Glomerular visceral epithelial cell (primary cell): Measurements from ENCODE around the gene ASB2.

Experiments used
- DNase-seq: peaks from one replicate; pipeline ENCODE4 v3.0.0-alpha.2; 2016; ENCODE audit errors: extremely low spot score

Gene ASB2

DNA sequence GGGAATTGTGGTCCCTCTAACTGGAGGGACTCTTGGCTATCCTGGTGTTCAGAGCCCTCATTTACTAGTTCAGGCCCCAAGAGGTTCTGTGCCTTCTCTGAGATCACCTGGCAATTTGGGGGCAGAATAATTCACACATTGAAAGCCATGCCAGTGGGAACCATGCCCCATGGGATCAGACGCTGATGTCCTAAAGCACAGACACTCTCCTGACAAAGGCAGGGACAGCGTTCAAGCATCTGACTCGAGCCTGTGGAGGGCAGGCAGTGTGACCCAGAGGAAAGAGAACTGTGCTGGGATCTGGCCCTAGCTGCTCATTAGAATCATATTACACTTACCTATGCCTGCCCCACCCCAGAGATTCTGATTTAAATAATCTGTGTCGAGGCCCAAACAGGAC lies 2.4 kb upstream of the ASB2 start:
- DNase-seq, result no peak

DNA sequence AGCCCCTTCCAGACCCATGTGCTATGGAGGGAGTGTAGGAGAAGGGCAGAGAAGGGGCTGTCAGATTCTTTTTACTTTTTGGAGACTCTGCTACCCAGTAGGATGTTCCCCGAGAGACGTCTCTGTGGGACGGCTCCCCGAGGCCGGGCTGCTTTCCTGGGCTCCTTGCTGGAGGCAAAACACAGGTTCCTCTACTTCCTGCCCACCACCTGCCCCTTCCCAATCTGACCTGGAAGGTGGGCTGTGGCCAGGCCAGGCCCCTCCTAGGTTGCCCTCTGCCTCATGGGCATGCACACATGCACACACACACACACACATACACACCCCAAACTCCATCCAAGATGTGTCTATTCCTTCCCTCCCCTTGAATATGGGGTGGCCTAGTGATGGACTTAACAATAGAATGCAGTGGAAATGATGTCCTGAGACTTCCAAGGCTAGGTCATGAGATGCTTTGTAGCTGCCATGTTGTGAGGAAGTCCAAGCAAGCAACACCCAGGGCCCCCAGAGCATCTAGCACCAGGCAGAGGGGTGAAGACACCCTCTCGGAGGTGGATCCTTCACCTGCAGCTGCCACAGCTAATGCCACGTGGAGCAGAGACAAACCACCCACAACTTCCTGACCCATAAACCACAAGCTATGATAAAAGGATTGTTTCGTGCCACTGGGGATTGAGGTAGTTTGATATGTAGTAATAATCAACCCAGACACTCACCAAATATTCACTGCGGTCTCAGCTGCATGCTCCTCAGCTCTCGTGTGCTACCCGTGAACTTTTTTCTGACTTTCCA lies 1.6 kb upstream of the ASB2 start:
- DNase-seq, result peak; percentile 97

DNA sequence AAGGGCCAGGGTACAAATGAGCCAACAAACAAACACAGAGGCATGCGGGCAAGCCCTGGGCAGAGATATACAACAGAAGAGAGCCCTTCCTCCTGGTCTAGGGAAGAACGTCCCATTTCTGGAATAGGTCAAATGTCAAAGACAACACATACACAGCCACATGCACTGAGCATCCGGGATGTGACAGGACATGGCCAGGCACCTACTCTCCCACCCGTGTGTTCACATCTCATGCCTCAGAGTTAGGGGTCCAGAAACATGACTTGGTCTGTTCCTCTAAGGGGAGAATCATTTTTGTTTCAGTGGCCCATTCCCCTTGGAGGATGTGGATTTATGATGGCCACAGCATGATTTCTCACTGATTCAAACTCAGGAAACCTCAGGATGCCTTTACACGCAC lies 801 bp upstream of the ASB2 start:
- no peak for DNase-seq

DNA sequence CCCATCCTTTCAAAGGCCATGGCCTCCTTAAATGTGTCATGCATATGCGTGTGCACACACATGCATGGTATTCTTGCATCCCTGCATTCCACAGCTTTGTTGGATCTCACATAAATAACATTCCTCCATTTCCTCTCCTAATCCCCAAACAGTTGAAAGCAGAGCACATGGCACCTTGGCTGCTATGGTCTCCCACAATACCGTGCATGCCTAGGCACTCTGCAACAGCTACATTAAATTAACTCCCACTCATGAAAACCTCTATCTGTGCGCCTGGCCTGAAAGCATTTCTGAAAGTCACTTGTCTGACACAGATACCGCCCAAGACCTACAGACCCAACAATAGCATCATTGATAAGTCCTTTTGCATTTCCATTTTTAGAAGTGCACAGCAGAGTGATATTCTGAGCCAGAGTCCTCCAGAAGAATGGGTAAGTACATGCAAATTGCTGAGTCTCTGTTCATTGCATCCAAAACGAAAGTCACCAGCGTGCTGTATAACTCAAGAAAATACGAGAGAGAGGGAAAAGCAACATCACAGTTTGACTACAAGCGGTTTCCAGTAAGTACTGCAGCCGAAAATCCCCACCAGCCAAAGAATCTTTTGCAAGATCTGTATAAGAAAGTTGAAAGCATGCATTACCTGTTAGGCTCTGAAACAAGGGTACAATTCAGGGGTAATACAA lies 436 bp downstream of the ASB2 start:
- no peak for DNase-seq

DNA sequence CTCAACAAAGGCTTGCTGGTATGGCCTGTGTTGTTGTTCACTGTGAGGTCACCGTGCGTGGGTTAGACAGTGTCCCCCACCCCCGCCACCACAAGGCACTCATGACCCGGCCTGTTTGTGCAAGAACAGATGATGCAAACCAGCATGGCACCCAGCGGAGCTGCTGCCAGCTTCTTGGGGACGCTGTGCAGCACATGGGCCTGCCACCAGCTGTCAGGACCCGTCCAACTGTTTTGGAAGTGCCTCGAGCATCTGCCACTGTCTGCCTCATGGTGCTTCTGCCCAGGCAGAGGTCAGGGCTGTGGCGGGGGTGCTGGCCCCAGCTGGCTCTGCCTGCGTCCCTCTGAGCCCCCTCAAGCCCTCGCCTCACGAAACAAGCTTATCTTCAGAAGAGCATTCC lies 1.5 kb downstream of the ASB2 start:
- no peak for DNase-seq

DNA sequence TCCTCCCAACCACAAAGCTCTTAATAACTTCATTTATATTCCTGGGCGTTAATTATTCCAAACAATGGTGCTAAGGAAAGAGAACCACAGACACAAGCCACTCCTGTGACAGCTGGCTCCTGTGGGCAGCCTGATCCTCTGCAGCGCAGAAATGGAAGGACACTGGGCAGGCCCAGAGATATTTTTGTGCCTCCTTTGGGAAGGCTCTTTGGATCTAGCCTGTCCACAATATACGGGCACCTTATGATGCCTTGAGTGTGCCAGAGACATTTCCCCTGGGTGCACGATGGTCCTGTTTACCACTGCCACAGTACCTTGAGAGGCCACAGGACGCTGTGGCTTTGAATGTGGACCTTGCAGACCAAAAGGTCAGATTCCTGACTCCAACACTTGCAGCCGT lies 2.1 kb downstream of the ASB2 start:
- no peak for DNase-seq

DNA sequence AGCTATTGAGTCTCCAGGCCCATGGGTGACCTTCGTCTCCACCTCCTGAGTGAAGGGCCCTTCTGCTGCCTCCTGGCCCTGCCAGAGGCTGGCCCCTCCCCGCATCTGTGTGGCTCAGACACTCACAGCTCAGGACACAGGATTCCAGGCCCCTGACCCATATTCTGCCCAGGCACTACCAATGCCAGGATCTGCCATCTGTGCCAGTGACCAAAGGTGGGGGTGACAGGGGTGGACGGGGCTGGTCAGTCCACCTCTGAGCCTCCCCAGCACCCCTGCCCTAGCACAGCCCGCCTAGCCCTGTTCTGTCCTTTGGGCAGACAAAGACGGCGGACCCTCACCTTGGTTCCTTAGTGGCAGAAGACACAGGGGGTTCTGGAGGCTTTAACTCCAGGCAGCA lies 2.8 kb downstream of the ASB2 start:
- DNase-seq, result no peak

DNA sequence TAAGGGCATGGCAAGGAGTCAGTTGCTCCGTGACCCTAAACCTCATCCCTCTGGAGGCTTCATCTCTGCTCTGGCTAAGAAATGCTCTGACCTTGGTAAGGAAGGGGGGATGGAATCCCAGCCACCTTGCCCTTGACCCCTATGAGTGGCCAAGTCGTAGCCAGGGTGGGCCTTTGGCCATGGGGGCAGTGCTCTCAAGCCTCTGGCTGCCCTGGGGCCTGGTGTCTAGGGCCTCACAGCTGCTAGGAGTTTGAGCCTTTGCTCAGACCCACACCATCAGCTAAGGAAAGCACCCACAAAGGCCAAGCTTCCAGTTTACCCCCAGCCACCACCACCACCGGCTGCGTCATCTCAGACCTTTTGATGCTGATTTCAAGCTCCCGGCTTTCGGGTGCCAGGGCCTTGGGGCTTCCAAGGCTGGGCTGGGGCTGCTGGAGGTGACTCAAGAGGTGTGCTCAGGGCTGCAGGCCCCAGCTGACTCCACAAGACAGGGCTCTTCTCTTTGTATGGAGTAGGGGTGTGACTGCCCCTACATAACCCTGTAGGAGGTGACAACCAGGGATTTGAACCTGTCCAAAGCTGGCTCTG lies 3.7 kb downstream of the ASB2 start:
- no peak for DNase-seq

DNA sequence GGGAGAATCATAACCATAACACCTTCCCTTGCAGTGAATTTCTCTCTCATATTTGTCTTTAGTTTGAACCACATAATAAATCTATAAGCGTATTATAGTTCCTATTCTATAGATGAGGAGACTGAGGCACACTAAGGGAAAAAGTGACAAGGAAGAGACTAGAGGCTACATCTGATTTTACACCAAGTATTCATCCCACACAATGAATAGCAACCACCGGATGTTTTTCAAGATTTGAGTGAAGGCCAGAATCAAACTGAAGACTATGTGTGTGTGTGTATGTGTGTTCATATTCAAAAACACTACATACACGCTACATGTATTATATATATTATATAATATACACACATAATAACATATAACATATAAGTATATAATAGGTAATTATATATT lies 4.7 kb downstream of the ASB2 start:
- no peak for DNase-seq

DNA sequence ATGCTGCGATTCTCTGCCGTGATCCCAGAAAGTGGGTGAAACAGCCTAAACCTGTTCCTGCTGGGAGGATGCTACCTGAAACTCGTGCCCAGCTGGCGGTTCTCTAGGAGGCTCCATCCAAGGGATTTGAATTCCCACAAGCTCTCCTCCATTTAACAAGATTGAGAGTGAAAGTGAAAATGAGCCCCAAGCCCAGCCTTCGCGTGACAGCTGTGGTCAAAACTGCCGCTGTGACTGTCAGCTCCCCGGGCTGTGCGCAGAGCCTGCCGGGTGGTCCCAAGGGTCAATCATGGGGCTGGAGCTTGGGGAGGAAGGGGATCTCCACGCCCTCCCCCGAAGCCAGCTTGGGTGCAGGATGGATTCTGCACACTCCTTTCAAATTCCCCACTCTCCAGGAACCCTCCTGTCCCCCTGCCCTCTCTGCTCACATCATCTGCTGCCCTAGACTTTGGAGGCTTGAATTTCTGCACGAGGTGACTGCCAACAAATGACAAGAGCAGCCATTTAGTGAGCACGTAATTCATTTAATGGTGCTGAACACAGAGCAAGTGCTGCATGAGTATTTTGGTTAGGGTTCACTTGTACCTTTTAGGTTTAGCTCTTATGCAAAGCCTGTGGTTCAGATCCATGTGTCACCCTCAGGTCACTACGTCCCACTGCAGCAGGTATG lies 5.3 kb downstream of the ASB2 start:
- peak; percentile 44 for DNase-seq

DNA sequence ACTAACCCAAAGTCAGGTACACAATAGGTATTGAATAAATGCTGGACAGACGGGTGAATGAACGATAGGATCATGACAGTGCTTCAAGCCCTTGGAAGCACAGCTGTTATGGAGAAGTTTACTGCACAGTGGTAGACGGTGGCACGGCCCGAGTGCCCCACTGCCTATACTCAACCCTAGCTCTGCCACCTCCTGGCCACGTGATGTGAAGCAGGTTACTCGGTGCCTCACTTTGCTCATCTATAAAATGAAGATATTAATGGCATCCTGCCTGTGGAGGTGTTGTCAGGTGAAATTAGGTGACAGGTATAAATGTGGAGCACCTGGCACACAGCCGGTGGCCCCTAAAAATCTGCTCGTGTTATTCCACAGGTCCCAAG lies 5.8 kb downstream of the ASB2 start:
- peak; percentile 55 for DNase-seq

DNA sequence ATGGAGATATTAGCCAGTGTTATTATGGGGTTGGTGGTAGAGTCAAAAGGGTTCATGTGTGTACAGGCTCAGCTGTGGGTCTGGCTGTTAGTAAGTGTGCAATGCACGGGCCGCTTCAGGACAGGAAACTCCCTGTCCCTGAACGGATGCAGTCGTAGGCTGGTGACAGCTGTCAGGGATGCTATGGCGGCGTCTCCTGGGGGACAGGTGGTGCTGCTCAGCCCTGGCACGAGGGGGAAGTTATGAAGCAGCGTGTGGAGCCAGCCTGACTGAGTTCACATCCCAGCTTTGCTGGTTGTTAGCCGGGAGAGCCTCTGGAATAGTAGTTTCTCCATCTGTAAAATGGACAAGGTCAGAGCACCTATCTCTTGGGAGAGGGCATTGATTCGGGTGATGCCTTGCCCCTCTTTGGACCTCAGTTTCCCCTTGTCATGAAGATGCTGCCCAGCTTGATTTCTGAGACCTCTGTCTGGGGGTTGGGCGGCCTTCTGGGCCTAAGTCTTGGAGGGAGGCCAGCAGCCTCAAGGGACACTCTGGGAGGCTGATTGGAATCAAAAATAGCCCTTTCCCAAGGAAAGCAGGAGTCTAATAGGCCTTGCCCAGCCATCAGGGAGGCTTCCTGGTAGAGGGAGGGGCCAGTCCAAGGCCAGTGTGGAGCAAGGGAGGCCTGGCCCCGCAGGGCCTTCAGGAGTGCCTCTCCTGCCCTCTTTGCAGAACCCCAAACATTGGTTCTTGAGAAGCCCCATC lies 7.1 kb downstream of the ASB2 start:
- no peak for DNase-seq

DNA sequence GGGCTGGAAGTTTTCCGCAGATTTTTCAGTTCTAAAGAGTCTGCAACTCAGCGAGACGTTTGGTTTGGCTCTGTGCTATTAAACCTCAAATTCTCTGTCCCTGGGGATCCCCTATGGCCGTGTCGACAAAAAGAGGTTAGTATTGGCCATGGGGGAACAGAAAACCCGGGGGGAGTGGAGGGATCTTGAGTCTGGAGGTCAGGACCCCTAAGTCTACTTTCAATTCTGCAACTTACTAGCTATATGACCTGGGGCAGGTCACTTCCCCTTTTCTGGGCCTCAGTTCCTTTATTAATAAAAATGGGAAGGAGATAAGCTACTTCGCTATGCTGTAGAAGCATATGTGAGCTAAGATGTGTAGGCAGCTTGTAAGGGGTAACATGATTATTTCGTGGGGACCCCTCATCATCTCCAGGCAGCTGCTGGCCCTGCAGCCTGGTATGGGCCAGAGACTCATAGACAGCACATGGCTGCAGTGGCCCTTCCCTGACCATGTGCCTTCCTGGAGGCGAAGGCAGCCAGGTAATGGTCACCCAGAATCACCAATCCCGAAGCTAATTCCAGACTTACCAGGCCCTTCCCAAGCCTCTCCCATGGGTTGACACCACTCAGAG lies 8.6 kb downstream of the ASB2 start:
- no peak for DNase-seq

DNA sequence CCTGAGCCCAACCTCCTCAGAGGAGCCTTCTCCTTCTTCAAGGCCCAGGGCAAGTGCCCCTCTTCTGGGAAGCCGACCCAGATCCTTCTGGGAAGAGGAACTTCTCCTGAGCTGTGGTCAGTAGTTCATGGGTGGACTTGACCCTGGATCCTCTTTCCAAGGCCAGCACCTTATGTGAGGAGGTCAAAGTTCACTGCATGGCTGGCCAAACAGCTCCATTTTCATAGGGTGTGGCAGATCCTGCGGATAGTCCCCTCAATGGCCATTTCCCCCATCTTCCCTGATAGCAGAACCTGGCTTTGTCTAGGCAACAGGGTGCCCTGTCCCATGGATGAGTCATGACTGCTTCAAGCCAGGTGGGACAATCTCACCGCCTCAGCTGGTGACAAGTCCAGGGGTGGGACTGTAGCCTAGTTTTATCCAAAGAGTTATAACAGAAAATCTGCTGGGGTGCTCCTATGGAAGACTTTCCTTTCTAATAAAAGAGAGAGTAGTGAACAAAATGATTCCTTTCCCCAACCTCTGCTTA lies 10.4 kb downstream of the ASB2 start:
- DNase-seq, result no peak

DNA sequence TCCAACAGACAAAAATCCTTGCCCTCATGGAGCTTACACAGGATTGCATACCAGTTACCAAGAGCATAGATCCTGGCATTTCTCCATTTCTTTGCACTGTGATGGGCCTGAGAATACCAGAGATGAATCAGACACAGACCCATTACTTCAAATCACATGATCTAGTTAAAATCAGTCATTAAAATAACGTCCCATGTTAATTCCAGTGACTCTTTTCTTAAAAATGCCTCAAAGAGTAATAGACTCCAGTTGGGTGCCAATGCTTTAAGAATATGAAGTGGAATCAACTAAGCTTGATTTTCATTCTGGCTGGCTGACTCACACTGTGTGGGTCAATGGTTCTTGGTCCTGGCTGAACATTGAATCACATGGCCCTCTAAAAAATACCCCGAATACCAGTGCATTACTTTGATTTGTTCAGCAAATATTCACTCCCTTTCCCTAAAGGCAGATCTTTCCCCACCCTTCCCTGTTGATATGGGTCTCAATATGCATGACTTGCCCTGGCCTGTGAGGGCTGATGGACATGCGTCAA lies 11.0 kb downstream of the ASB2 start:
- peak; percentile 95 for DNase-seq

DNA sequence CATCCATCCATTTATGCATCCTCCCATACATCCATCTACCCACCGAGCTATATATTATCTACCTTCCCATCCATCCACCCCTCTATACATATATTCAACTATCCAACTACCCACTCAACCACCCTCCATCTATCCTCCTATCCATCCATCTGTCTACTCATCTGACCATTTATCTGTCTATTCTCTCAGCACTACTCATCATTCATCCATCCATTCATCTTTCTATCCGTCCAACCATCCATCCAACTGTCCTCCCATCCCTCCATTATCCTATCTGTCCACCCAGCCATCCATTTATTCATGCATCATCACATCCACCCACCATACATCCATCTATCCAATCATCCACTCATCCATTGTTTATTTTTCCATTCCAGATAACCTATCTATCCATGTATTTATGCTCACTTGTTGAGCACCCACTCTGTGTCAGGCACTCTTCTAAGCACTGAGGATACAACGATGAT lies 11.5 kb downstream of the ASB2 start:
- no peak for DNase-seq

DNA sequence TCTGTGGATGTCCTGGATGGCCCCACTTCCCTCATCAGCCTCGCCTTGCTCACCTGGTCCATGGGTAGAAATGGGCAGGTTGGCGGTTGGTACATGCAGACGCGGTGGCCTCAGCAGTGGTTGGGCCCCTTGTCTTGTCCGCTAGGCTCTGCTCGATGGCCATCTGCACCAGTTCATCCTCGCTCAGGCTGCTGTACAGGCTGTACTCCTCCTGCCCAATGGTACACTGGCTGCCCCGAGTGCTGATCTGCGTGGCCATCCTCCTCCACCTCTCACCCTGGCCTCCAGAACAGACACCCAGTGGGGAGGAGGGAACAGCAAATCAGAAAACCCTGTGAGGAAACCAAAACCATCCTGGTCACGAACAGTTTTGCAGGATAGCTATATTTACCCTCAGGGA lies 12.1 kb downstream of the ASB2 start:
- DNase-seq, result no peak

DNA sequence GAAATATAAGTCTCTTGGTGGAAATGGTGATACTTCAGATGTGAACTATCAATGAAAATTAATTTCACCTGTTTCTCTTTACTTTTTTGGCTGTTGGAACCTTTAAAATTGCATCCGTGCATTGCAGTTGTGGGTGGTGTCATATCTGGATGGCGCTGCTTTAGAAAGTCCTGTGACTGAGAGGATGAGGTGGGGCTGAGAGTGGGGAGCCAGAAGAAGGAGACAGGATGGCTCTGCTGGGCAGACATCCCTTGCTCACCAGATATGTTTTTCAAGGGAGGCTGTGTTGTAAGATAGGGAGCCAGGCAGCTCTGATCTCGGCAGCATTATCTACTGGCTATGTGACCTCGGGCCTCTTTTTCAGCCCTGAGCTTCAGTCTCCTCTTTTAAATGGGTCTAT lies 12.7 kb downstream of the ASB2 start:
- no peak for DNase-seq

DNA sequence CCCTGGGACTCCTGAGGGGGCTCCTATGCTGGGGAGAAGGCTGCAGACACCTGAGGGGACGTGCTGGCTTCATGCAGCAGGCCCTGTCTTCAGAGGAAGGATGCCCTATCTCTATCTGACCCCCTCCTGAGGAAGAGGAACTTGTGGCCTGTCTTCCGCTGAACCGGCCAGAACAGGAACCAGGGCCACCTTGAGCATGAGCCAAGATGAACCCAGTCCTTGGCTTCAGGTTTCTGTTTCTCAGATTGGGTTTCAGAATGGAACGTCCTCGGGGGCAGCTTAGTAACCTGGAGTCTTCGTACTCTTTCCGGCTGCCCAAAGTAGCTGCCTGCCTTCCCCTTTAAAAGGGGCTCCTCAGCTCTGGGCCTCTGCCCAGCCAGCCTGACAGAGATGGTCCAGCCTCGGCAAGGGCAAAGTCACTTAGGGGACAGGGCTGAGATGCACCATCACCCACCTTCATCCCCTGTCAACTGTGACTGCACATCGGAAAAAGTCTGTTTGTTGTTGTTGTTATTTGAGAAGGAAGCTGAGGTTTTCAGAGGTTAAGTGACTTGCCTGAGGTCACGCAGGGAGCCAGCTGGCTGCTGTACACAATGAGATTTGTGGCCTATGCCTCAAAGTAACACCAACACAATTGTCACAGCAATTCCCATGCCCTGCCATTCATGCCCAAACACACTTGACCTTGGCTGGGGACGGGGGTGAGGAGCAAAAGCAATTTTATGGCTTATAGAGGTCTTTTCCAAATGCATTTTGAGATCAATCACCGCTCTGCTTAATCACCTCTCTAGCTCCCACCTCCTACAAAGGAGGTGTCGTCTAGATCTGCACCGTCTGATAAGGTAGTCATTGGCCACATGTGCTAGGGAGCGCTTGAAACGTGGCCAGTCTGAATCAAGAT lies 13.4 kb downstream of the ASB2 start:
- no peak for DNase-seq

DNA sequence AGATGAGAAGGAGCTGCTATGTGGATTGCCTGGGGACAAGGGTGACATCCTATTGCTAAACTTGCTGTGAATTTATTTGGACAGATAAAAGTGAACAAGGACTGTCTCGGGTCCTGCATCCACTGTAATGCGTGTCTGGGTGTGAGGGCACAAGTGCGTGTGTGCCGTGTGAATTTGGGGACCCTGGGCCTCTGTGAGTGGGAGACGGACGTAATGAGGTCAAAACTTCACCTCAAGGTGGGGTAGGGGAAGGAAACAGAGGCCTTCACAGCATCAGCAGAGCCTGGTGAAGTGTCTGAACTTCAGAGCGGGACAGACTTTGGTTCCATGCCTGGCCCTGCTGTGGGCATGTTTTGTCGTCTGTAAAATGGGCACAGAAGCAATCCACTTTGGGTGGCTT lies 14.8 kb downstream of the ASB2 start:
- no peak for DNase-seq
